SW 1271 (cell line): ENCODE results near the gene TMEM11.
A peak's percentile ranks its signal among the peaks of the same experiment; 100 is the strongest.
"Not testable (repeated sequence)": the region's sequence is repeated elsewhere in the genome, so short reads cannot be mapped to it uniquely, and the experiment has no call there.

Experiments
- DNase-seq, 2 experiments: peaks; one replicate each; lab custom pipeline; 2025; lab: John Stamatoyannopoulos, UW

Gene TMEM11

GRCh38 chr17:21242026-21242697 lies 28.2 kb upstream of the TMEM11 start:
- DNase-seq, result no peak

GRCh38 chr17:21241564-21241963 lies 27.6 kb upstream of the TMEM11 start:
- DNase-seq, result no peak

GRCh38 chr17:21240369-21241055 lies 26.6 kb upstream of the TMEM11 start:
- no peak for DNase-seq

GRCh38 chr17:21239680-21240368 lies 25.9 kb upstream of the TMEM11 start:
- peak in 1 of 2 experiments; percentile 52 for DNase-seq

- no peak for DNase-seq
Observed at GRCh38 chr17:21235921-21236320, 22.0 kb upstream of the TMEM11 start.

GRCh38 chr17:21233581-21234347 lies 19.8 kb upstream of the TMEM11 start:
- DNase-seq, result no peak

GRCh38 chr17:21232033-21232749 lies 18.2 kb upstream of the TMEM11 start:
- DNase-seq, result no peak

GRCh38 chr17:21231533-21231932 lies 17.6 kb upstream of the TMEM11 start:
- no peak for DNase-seq

GRCh38 chr17:21228845-21229244 lies 14.9 kb upstream of the TMEM11 start:
- no peak for DNase-seq

- DNase-seq, result no peak
Observed at GRCh38 chr17:21228111-21228510, 14.2 kb upstream of the TMEM11 start.

- DNase-seq, result not testable (repeated sequence)
Observed at GRCh38 chr17:21227277-21227676, 13.3 kb upstream of the TMEM11 start.

- DNase-seq, result no peak
Observed at GRCh38 chr17:21223086-21223485, 9.1 kb upstream of the TMEM11 start.

GRCh38 chr17:21218831-21219380 lies 4.9 kb upstream of the TMEM11 start:
- no peak for DNase-seq

- DNase-seq, result peak in 1 of 2 experiments; percentile 28
Observed at GRCh38 chr17:21218101-21218500, 4.1 kb upstream of the TMEM11 start.

- no peak for DNase-seq
Observed at GRCh38 chr17:21217346-21217745, 3.4 kb upstream of the TMEM11 start.

- no peak for DNase-seq
Observed at GRCh38 chr17:21215935-21216334, 2.0 kb upstream of the TMEM11 start.

- no peak for DNase-seq
Observed at GRCh38 chr17:21214777-21215541, 998 bp upstream of the TMEM11 start.

- no peak for DNase-seq
Observed at GRCh38 chr17:21213638-21214014, 335 bp downstream of the TMEM11 start.

GRCh38 chr17:21212826-21213637 lies 929 bp downstream of the TMEM11 start:
- no peak for DNase-seq
